Right cardiac atrium (tissue), 5 donors: ENCODE results near the gene TF. TPM values are rescaled to one million over a fixed set of nuclear protein-coding genes. Genes with fewer than 3 reads are reported as not detected.
"Not testable (repeated sequence)": the region's sequence is repeated elsewhere in the genome, so short reads cannot be mapped to it uniquely, and the experiment has no call there.

Experiments used
- ATAC-seq, 2 donors: fragments of 200-7000 bp; cut with Tn5 transposase; one replicate each; pipeline versions ENCODE4 v1.8.0 to v1.9.1; 2020; ENCODE audit warnings: moderate library complexity in 2 of 2, mild to moderate bottlenecking in 1 of 2
- DNase-seq, 3 donors: peaks; one replicate each; pipeline ENCODE4 v3.0.0-alpha.2; 2020
- H3K27ac ChIP-seq: one replicate; pipeline ENCODE4 v1.5.1; 2013; ENCODE audit warnings: mild to moderate bottlenecking, low read length, control low read depth, moderate library complexity
- H3K27me3 ChIP-seq: one replicate; pipeline ENCODE4 v1.6.1; 2013; ENCODE audit not compliant: control insufficient read depth, insufficient read depth
- H3K4me1 ChIP-seq: one replicate; pipeline ENCODE4 v1.6.1; 2013; ENCODE audit warnings: low read length; ENCODE audit not compliant: control insufficient read depth, insufficient read depth
- H3K4me3 ChIP-seq: one replicate; pipeline ENCODE4 v1.5.1; 2013; ENCODE audit warnings: low read length, control low read depth
- H3K9me3 ChIP-seq: one replicate; pipeline ENCODE4 v1.6.1; 2013; ENCODE audit warnings: low read length; ENCODE audit not compliant: control insufficient read depth
- WGBS: extraction: QIAGEN DNeasy Blood & Tissue Kit; methylation state at CpG from one replicate; pipeline ENCODE4 v1.1.7; 2013; 5-methylcytosine and 5-hydroxymethylcytosine counted together
- intact Hi-C, 4 donors: fragments of 100-400 bp; cut with DNase I; formaldehyde crosslinking; loops; one replicate each; pipeline versions ENCODE4 v1.11.0 to v1.14.0; 2022 to 2023
- polyA plus RNA-seq: library from polyadenylated mRNA; stranded (reverse); fragments of 200-250 nt; gene quantifications from one replicate; pipeline ENCODE4 v1.2.3, GENCODE V29; 2013
- total RNA-seq, 4 donors: library from RNA; stranded (reverse); fragmentation: NEBNext Ultra II Directional; extraction: Animal tissue kit (Norgen Biotek cat#: 25700); gene quantifications; one replicate each; pipeline ENCODE4 v1.2.1, GENCODE V29; 2021
- donor health status: healthy with polysubstance abuse.
- donor health status: DM: no; HTN: yes; CAD: no.
- donor health status: DM: no; HTN: no; CAD: no.
- donor health status: DM: no; HTN: yes; CAD: no; lungs with severe emphysema.
- donor health status: DM: yes; HTN: yes; CAD: no.

TF gene
- total and polyA plus RNA-seq, 5 donors: 2.1 to 18.3 (median 4.0) TPM

DNA sequence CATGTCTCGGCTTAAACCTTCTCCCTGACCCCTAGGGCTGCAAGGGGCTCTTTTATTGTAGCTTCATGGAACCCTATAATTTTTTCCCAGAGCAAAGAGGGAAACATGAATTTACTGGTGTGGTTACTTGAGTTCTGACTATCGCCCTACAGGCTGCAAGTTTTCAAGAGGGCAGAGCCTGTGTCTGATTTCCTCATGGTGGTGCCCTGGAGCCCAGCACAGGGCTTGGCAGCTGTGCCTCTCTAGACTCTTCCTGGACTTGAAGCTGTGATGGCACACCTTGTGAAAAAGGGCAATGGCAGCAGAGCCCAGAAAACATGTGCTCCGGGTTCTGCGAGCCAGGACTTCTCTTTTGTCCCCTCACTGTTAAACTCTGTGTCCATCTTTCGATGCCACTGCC is 34.2 kb upstream of the TF start:
- no peak for ATAC-seq
- intact Hi-C loops: no loop called here
- H3K4me1 ChIP-seq: no peaks in the 10 kb centered on the region
- no peaks in the 10 kb centered on the region for H3K9me3 ChIP-seq
- no peaks in the 10 kb centered on the region for H3K27me3 ChIP-seq
- no peak overlapping the region for H3K4me3 ChIP-seq
- no peak overlapping the region for H3K27ac ChIP-seq
- DNase-seq: no peak
- WGBS: 88% methylated on average over 5 of the region's 5 CpGs

DNA sequence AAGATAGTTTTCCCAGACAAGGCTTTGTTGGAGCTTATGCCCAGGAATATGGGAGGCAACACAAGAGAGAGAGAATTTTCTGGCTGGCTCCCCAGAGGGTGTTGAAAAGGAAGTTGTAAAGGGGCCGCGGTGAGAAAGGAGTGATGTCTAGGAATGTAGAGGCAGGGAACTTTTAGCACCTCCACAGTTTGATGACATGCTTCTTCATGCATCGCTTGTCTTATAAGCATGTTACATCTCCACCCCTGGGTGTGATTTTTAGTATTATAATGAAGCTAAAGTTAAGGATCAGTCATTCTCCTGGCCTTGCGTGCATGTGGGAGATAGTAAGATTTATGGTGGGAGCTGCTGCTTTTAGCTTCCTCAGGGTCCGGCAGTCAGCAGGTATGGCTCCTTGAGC is 32.8 kb upstream of the TF start:
- no peak for DNase-seq
- Histone ChIP-seq H3K4me3 (no peak overlapping the region), H3K27ac (no peak overlapping the region), H3K9me3 (no peaks in the 10 kb centered on the region), H3K27me3 (no peaks in the 10 kb centered on the region), H3K4me1 (no peaks in the 10 kb centered on the region)
- 80% methylated on average over 5 of the region's 5 CpGs for WGBS
- ATAC-seq: no peak
- intact Hi-C loops: no loop called here

DNA sequence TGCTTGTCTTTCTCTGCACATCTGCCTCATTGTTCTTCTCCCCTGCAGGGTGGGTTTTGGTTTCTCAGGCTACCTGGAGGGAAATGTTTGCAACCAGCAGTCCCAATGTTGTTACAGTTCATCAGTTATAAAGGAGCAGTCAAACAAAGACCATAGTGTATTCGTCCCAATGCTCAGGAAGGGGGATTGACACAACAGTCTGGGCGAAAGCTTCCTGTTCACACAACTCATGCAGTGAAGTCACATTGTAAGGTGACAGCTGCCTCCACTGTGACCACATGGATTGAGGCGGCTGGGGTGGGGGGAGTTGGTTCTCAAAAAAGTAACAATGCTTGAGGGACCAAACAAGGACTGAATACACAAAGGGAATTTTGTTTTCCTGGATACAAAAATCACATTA is 28.8 kb upstream of the TF start:
- Histone ChIP-seq H3K27me3 (no peaks in the 10 kb centered on the region), H3K4me1 (no peaks in the 10 kb centered on the region), H3K27ac (no peak overlapping the region), H3K9me3 (peaks cover 2% of the 10 kb centered on the region), H3K4me3 (no peak overlapping the region)
- DNase-seq: no peak
- 66% methylated on average over 3 of the region's 3 CpGs for WGBS
- ATAC-seq: no peak
- intact Hi-C loops: no loop called here

DNA sequence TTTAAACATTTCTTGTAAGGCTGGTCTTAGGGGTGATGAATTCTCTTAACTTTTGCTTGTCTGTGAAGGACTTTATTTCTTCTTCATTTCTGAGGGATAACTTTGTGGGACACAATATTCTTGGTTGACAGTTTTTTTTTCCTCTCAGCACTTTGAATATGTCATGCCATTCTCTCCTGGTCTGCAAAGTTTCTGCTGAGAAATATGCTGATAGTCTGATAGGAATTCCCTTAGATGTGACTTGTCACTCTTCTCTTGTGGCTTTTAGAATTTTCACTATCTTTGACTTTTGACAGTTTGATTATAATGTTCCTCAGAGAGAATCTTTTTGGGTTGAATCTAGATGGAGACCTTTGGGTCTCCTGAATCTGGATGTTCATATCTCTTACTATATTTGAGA is 23.3 kb upstream of the TF start:
- H3K4me1 ChIP-seq: no peaks in the 10 kb centered on the region
- ATAC-seq: no peak
- H3K4me3 ChIP-seq: no peak overlapping the region
- DNase-seq: no peak
- intact Hi-C loops: no loop called here
- H3K27ac ChIP-seq: no peak overlapping the region
- H3K9me3 ChIP-seq: peaks cover 2% of the 10 kb centered on the region
- H3K27me3 ChIP-seq: no peaks in the 10 kb centered on the region

DNA sequence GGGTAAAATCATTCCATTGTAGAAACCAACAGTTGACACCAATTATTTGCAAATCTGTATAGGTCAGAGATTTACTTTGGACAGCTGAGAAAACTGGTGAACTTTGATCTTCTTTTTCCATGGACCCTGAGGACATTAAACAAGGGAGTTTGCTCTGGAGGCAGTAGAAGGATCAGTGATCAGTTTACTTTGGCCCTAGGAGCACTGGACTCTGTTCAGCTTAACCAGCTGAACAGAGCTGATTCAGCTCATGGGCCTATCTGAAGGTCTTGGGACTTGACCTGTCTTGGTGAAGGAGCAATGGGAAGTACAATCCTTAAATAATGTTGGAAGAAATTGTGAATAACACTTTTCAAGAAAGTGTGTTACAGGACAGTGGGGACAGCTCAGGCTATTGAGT is 15.2 kb upstream of the TF start:
- Histone ChIP-seq H3K4me1 (no peaks in the 10 kb centered on the region), H3K27me3 (no peaks in the 10 kb centered on the region), H3K9me3 (no peaks in the 10 kb centered on the region), H3K27ac (no peak overlapping the region), H3K4me3 (no peak overlapping the region)
- DNase-seq: no peak
- intact Hi-C loops: no loop called here
- peak in 1 of 2 donors; percentile 68 for ATAC-seq

DNA sequence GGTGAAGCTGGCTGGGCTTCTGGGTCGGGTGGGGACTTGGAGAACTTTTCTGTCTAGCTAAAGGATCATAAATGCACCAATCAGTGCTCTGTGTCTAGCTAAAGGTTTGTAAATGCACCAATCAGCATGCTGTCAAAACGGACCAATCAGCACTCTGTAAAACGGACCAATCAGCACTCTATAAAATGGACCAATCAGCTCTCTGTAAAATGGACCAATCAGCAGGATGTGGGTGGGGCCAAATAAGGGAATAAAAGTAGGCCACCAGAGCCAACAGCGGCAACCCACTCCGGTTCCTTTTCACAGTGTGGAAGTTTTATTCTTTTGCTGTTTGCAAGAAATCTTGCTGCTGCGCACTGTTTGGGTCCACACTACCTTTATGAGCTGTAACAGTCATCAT is 14.0 kb upstream of the TF start:
- 87% methylated on average over 6 of the region's 6 CpGs for WGBS

DNA sequence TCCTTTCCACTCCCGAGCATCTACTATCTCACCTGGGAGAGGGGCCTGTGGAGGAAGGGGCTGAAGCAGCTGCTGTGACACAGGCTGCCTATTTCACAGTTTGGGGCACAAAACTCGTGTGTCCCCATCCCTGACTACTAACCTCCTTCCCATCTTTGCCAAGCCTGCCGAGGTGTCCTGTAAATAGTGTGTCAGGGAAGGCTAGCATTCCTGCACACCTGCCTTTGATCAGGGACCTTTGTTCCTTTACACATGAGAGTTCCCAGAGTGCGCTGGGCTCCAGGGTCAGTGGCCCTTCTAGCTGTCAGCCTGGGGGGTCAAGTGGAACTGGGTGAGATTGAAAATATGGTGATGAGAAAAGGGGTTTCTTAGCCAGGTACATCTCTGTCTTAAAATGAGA is 13.0 kb upstream of the TF start:
- intact Hi-C loops: no loop called here
- Histone ChIP-seq H3K27ac (no peak overlapping the region), H3K4me1 (no peaks in the 10 kb centered on the region), H3K27me3 (no peaks in the 10 kb centered on the region), H3K4me3 (no peak overlapping the region), H3K9me3 (no peaks in the 10 kb centered on the region)
- no peak for ATAC-seq
- WGBS: 83% methylated on average over 4 of the region's 4 CpGs
- DNase-seq: no peak

More for the DNA sequence above, 14.0 kb upstream of the TF start:
- DNase-seq, H3K4me1 ChIP-seq, H3K27ac ChIP-seq, intact Hi-C loops, H3K27me3 ChIP-seq, H3K9me3 ChIP-seq, H3K4me3 ChIP-seq, ATAC-seq: not testable (repeated sequence)

DNA sequence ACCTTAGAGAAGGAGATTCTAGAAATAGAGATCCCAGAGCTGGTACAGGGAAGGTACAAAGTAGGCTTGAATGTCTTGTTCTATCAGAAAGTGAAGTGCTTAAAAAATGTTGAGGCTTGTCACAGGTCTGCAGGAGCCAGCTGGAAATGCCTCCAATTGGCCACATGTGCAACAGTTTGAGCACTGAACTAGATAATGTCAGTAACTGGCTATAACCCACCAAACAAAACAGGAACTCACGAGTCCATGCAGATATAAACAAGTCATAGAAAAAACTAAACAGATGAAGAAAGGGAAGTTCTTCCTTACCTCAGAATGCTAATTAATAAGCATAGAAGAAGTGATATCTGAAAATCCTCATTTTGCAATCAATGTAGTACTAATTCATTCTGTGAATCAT is 11.9 kb upstream of the TF start:
- intact Hi-C loops: no loop called here
- Histone ChIP-seq H3K4me3 (no peak overlapping the region), H3K27me3 (no peaks in the 10 kb centered on the region), H3K4me1 (no peaks in the 10 kb centered on the region), H3K9me3 (no peaks in the 10 kb centered on the region), H3K27ac (no peak overlapping the region)
- ATAC-seq (no peak), DNase-seq (no peak)
- 37% methylated on average over 1 of the region's 1 CpG for WGBS

DNA sequence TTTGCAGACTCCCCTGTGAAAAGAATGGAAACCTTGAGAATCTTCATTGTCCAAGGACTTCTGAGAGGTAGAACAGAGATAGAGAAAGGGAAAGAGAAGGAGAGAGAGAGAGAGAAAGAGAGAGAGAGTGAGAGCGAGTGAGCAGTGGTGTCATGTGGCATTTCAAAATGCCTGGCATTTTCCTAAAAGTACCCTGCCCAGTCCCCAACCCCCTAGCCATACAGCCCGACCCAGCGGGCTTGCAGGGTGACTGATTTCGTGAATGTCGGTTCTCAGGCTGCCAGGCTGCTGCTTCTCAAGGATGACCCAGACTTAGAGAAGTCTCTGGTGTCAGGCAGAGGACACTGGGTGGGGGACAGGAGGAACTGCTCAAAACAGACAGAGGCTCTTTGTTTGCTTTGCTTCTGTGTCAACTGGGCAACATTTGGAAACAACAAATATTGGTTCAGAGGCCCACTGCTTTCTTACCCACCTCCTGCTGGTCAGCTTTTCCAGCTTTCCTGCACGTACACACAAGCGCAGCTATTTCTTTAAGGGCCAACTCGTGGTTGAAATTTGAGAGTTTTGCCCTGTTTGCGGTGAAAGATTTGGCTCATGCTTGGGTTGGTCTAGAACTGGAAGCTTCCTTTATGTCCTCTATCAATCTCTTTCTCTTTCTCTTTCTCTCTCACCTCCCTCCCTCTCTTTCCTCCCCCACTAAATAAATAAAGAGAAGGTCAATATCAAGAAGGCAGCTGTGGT is 3.7 kb upstream of the TF start:
- DNase-seq (no peak), ATAC-seq (no peak)

DNA sequence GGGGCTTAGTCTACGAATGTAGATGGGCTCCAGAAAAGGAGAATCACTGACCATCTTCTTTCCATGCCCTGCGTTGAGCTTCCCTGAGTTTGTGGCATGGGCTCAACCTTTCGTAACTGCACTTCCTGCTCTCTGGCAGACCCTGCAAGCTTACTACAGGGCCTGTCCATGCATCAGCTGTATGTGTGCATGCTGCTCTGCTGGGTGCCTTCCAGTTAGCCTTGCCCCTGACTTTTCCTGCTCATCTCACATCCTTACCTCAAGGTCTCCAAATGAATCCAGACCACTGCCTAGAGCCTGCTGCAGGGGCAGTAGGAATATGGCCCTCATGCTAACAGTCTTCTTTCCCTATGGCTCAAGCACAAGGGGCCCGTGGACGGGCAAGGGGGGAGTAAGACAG is 2.0 kb upstream of the TF start:
- Histone ChIP-seq H3K4me1 (no peaks in the 10 kb centered on the region), H3K27me3 (no peaks in the 10 kb centered on the region), H3K4me3 (no peak overlapping the region), H3K9me3 (no peaks in the 10 kb centered on the region), H3K27ac (no peak overlapping the region)
- WGBS: 76% methylated on average over 5 of the region's 5 CpGs
- intact Hi-C loops: no loop called here
- no peak for DNase-seq
- ATAC-seq: no peak

More for the DNA sequence above, 3.7 kb upstream of the TF start:
- no peak overlapping the region for H3K4me3 ChIP-seq
- H3K4me1 ChIP-seq: no peaks in the 10 kb centered on the region
- H3K27me3 ChIP-seq: no peaks in the 10 kb centered on the region
- no peak overlapping the region for H3K27ac ChIP-seq
- 56% methylated on average over 9 of the region's 9 CpGs for WGBS
- intact Hi-C loops: no loop called here
- H3K9me3 ChIP-seq: no peaks in the 10 kb centered on the region

DNA sequence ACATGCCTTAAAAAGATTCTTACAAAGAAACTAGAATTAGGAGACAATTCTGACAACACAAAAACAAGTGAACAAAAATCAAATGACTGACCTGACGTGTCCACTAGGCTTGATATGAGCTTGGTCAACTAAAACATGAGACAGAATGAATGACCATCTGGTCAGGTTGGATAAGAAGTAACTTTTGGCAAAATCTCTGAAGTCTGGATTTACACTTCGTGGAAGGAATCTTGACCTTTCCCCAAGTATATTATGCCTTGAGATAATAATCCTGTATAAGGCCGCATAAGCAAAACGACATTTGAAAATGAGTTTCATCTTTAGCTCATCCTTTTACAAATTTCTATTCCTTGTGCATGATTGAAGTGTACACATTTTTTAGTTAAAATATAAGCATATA is 1.1 kb upstream of the TF start:
- no peaks in the 10 kb centered on the region for H3K9me3 ChIP-seq
- 90% methylated on average over 4 of the region's 4 CpGs for WGBS

DNA sequence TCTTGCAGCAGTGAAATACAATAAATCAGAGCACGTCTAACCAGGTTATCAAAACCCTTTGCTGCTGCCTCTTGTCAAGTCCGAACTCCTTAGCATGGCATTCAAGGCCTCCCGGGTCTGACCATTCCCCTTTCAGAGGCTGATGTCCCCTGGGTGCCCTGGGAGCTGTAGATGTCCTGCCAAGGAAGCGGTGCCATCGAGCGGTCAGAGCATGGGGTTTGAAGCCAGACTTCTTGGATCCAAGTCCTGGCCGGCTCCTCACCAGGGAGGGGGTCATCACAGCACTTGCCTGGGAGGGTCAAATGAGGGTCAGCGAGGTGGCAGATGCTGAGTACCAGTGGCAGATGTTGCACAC is 496 bp downstream of the TF start:
- Histone ChIP-seq H3K4me3 (no peak overlapping the region), H3K27me3 (no peaks in the 10 kb centered on the region), H3K9me3 (no peaks in the 10 kb centered on the region), H3K4me1 (no peaks in the 10 kb centered on the region), H3K27ac (no peak overlapping the region)
- intact Hi-C loops: no loop called here
- ATAC-seq (no peak), DNase-seq (peak in 2 of 3 donors; percentile 24 to 25)
- WGBS: 80% methylated on average over 8 of the region's 8 CpGs

More for the DNA sequence above, 1.1 kb upstream of the TF start:
- Histone ChIP-seq H3K4me1 (no peaks in the 10 kb centered on the region), H3K27me3 (no peaks in the 10 kb centered on the region), H3K4me3 (no peak overlapping the region), H3K27ac (no peak overlapping the region)
- intact Hi-C loops: no loop called here
- ATAC-seq (no peak), DNase-seq (no peak)
